GM18505 (cell line): ENCODE data around the gene CNTNAP1.

Experiments
- ATAC-seq: cut with Tn5 transposase; IDR thresholded peaks from one replicate; pipeline ENCODE4 v1.9.1; 2021; ENCODE audit not compliant: unreplicated experiment
- POLR2A ChIP-seq: IDR thresholded peaks from 4 replicates; pipeline ENCODE4 v1.6.1; 2011; ENCODE audit warnings: borderline replicate concordance; ENCODE audit not compliant: insufficient read depth, insufficient read length; ENCODE audit errors: extremely low read depth

The CNTNAP1 gene

GRCh38 chr17:42684929-42685556 lies 2.7 kb downstream of the CNTNAP1 start:
- no peak for ATAC-seq
- TF ChIP-seq POLR2A, result no peak

DNA sequence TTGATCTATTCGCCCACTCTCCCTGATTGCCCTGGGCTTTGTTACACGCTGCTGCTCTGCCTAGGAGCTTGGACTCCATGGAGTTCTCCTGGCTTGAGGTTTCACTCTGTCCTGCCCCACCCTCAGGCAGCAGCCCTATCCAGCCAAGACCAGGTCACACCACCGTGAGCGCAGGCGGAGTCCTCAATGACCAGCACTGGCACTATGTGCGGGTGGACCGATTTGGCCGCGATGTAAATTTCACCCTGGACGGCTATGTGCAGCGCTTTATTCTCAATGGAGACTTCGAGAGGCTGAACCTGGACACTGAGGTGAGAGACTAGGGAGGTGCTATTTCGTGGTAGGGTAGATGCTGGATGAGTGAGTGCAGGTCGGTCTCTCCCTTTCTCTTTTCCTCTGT lies 3.5 kb downstream of the CNTNAP1 start:
- no peak for ATAC-seq
- no peak for TF ChIP-seq POLR2A

DNA sequence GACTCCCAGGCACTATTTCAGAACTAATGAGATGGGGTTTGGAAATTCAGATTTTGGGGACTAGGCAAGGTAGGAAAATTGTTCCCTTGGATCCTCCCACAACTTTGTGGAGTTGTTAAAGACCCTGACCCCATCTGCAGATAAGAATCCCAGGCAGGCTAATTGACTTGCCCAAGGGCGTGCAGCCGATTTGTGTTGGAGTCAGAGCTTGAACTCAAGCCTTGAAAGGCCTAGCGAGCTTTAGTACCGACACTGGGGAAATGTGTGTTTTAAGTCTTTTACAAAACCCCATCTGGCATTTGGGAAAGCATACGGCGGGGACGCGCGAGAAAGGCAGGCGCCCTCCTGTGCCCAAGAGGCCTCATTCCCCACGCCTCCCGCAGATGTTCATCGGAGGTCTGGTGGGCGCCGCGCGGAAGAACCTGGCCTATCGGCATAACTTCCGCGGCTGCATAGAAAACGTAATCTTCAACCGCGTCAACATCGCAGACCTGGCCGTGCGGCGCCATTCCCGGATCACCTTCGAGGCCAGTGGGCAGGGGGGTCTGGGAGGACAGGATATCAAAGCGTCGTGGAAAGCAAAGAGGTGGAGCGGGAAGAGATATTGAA lies 4.3 kb downstream of the CNTNAP1 start:
- ATAC-seq, result no peak
- TF ChIP-seq POLR2A, result no peak

DNA sequence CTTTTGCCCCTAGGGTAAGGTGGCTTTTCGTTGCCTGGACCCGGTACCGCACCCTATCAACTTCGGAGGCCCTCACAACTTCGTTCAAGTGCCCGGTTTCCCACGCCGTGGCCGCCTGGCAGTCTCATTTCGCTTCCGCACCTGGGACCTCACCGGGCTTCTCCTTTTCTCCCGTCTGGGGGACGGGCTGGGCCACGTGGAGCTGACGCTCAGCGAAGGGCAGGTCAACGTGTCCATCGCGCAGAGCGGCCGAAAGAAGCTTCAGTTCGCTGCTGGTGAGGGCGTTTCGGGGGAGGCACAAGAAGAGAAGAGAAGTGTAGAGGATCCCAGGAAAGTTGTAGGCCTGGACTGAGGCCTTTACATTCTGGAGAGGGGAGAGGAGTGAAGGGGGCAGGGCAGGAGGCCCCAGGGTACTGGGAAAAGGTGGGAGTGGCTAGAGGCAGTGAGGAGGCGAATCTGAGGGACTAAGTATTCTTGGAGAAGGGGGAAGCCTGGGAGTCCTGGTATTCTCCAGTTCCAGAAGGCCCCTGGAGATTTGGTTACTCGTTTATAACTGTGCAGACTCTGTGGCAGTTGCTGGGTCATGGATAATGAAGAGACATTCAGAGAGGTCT lies 5.5 kb downstream of the CNTNAP1 start:
- ATAC-seq, result no peak
- TF ChIP-seq POLR2A, result no peak

- no peak for TF ChIP-seq POLR2A
- no peak for ATAC-seq
These were observed 8.3 kb downstream of the CNTNAP1 start for GRCh38 chr17:42690596-42690995.

DNA sequence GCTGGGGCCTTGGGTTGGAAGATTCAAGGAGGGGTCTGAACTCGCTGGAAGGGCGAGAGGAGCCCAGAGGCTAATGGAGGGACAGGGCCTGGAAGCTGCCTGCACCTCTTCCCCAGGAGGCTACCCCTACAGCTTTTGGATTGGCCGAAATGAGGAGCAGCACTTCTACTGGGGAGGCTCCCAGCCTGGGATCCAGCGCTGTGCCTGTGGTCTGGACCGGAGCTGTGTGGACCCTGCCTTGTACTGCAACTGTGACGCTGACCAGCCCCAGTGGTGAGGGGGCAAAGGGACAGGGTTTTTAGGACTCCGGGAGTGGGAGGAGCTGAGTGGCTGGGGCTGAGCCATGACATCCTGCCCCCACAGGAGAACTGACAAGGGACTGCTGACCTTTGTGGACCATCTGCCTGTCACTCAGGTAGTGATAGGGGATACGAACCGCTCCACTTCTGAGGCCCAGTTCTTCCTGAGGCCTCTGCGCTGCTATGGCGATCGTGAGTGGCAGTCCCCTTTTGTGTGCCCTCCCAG lies 8.8 kb downstream of the CNTNAP1 start:
- no peak for ATAC-seq
- TF ChIP-seq POLR2A, result no peak

- no peak for ATAC-seq
- no peak for TF ChIP-seq POLR2A
These were observed 10.2 kb downstream of the CNTNAP1 start for GRCh38 chr17:42692489-42692888.

DNA sequence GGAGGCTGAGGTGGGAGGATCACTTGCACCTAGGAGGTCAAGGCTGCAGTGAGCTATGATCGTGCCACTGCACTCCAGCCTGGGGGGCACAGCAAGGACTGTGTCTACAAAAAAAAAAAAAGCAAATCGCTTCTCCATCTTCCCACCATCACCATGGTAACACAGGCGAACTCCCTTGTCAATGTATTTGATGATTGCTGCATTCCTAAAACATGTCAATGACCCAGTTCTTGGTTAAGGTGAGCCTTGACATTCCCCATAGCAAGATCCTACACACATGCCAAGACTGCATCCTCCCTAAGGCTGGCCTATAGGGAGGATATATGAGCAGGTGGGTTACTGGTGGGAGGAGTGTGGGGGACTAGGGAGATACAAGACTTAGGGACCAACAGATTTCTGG lies 12.2 kb downstream of the CNTNAP1 start:
- TF ChIP-seq POLR2A, result no peak
- no peak for ATAC-seq

GRCh38 chr17:42695500-42695899 lies 13.2 kb downstream of the CNTNAP1 start:
- TF ChIP-seq POLR2A, result no peak
- no peak for ATAC-seq

GRCh38 chr17:42697108-42697811 lies 14.9 kb downstream of the CNTNAP1 start:
- TF ChIP-seq POLR2A, result no peak
- ATAC-seq, result no peak

DNA sequence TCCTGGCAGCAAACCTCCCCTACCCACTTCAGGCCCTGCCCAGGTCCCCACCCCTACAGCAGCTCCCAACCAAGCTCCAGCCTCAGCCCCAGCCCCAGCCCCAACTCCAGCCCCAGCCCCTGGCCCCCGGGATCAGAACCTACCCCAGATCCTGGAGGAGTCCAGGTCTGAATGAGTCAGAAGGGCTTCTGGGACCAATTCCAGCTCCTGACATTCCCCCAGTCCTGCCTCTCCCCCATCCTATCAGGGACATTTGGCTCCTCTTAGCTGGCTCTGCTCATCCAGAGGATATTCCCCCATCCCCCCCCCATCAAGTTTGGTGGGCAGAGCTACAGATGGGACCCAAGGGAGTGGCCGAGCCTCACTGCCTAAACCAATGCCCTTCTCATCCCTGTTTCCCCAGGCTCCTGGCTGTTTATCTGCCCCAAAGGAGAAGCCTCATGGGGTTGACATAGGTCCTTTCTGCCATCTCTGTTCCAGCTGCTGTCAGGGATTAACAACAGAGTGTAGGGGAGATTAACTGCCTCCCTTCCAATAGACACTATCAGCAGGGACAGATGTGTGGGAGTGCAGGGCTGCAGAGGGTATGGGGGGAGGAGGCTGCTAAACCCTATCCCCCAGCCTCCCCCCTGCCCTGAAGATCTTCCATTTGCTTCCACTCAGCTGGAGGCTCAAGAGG lies 16.5 kb downstream of the CNTNAP1 start:
- no peak for ATAC-seq

GRCh38 chr17:42699415-42699740 lies 17.0 kb downstream of the CNTNAP1 start:
- TF ChIP-seq POLR2A, result no peak
- ATAC-seq, result no peak

More for the DNA sequence above, 16.5 kb downstream of the CNTNAP1 start:
- TF ChIP-seq POLR2A, result no peak
